ENCODE results near the gene SBK2.
A peak's percentile ranks its signal among the peaks of the same experiment; 100 is the strongest.

The SBK2 gene

GRCh38 chr19:55579766-55580621 lies 43.1 kb upstream of the SBK2 start:
- Histone ChIP-seq H3K79me1 (replicated peaks; ENCODE audit: low read length, poor library complexity, severe bottlenecking) (peaks cover 2% of the 10 kb centered on the region), H2BK12ac (ENCODE audit: low read length in 2 of 2) (no peak overlapping the region), H3K4ac (ENCODE audit: low read depth in 1 of 2, low read length in 2 of 2) (peak overlapping the region; percentile 62 to 98), H3K14ac (ENCODE audit: low read length in 2 of 2) (peak overlapping the region in 1 of 2 experiments; percentile 99), H3K36me3 (ENCODE audit: control insufficient read depth in 1 of 2, insufficient read depth in 2 of 2, low read depth in 1 of 2, low read length in 2 of 2) (peaks cover 13 to 29% of the 10 kb centered on the region in 2 experiments), H3K9ac (ENCODE audit: low read length) (peak overlapping the region; percentile 86), H3K4me3 (ENCODE audit: insufficient read depth in 1 of 2, low read depth in 1 of 2, low read length in 2 of 2) (peak overlapping the region; percentile 86 to 90), H4K8ac (ENCODE audit: low read length) (peak overlapping the region; percentile 92), H3K18ac (ENCODE audit: low read depth in 1 of 2, low read length in 2 of 2) (peak overlapping the region; percentile 88 to 98), H3K4me2 (ENCODE audit: low read length, poor library complexity, severe bottlenecking) (peak overlapping the region; percentile 68), H2BK5ac (ENCODE audit: low read depth, low read length, poor library complexity, severe bottlenecking) (peak overlapping the region; percentile 100), H2BK15ac (ENCODE audit: low read depth, poor library complexity, severe bottlenecking) (peak overlapping the region; percentile 66), H4K91ac (ENCODE audit: low read length) (peak overlapping the region; percentile 86), H2AK5ac (ENCODE audit: low read length, severe bottlenecking) (peak overlapping the region; percentile 76), H3K4me1 (ENCODE audit: control insufficient read depth, insufficient read depth, low read depth, low read length) (peaks cover 35% of the 10 kb centered on the region), H2BK120ac (ENCODE audit: low read depth, low read length) (peak overlapping the region; percentile 94), H3K9me3 (ENCODE audit: control insufficient read depth, low read length) (no peaks in the 10 kb centered on the region), H3K23ac (ENCODE audit: low read length in 2 of 2) (peak overlapping the region in 1 of 2 experiments; percentile 81), H2AFZ (ENCODE audit: low read depth, low read length) (no peak overlapping the region), H3K27me3 (ENCODE audit: control insufficient read depth in 1 of 2, insufficient read depth in 1 of 2, low read length in 2 of 2) (no peaks in the 10 kb centered on the region), H3K27ac (ENCODE audit: low read length, poor library complexity, severe bottlenecking) (peak overlapping the region; percentile 99)
- peak; percentile 63 for DNase-seq
- 13% methylated on average over 20 of the region's 20 CpGs for WGBS

DNA sequence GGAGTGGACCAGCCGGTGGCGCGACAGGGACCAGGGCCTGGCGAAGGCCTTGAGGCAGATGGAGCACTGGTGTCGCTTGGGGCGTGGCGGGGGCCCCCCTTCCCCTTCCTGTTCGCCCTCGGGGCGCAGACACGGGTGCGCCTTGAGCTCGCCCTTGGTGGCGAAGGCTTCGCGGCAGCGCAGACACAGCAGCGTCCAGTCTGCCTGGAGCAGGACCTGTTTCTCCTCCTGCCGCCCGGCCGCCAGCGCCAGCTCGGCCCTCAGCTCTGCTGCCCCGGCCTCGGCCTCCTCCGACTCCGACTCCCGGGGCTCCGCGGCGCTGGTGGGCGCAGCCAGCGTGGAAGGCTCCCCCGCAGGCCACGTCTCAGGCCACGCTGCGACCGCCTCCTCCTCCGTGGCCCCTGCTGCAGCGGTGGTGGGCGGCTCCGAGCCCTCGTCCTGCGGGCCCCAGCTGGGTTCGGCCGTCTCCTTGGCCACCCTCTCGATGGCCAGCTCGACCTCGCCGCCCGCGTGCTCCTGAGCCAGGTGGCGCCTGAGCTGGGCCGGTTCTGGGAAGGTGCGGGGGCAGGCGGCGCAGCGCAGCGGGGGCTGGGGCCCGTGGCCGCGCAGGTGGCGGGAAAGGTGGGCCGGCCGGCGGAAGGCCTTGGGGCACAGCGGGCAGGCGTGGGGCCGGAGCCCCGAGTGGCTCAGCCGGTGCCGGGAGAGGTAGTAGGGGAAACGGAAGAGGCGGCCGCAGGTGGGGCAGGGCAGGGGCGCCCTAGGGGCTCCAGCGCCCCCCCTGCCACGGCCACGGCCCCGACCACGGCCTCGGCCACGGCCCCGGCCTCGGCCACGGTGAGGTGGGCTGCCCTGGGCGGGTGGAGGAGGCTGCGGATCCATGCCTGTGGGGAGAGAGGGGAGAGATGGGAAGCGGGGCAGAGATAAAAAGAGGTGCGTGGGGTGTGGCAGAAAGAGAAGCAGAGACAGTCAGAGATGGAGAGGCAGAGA lies 42.1 kb upstream of the SBK2 start:
- Histone ChIP-seq H2BK12ac (ENCODE audit: low read length in 2 of 2) (no peak overlapping the region), H3K4me3 (ENCODE audit: insufficient read depth in 1 of 2, low read depth in 1 of 2, low read length in 2 of 2) (peak overlapping the region; percentile 86 to 90)
- WGBS = 97% methylated on average over 90 of the region's 90 CpGs

DNA sequence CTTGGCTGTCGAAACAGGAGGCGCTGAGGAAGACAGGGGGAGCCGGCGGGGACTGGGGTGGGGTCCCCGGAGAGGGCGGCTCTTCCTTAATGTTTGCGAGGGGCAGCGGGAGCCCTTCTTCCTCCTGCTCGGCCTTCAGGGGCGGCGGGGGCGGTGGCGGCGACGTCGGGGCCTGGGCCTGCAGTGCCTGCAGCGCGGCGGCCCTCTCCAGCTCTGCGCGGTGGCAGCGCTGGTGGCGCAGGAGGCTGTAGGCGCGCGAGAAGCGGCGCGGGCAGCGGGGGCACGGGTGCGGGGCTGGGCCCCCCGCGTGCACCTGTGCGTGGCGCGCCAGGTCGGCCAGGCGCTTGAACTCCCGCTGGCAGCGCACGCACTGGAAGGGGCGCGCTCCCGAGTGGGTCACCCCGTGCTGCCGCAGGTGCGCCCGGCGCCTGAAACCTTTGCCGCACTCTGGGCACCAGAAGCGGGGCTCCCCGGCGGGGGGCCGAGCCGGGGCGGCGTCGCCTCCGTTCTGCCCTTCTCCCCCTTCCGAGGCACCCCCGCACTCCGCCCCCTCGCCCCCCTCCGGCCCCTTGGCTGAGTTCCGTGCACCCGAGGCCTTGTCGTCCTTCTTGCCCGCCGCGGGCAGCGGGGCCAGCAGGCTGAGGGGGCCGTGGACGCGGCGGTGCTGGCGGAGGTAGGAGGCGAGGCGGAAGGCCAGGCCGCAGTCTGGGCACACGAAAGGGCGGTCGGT lies 41.3 kb upstream of the SBK2 start:
- H3K14ac ChIP-seq (ENCODE audit: low read length in 2 of 2) = no peak overlapping the region
- no peak for DNase-seq
- H3K9ac ChIP-seq (ENCODE audit: low read length) = no peak overlapping the region
- H2BK12ac ChIP-seq (ENCODE audit: low read length in 2 of 2) = no peak overlapping the region
- no peaks in the 10 kb centered on the region for H3K9me3 ChIP-seq (ENCODE audit: control insufficient read depth, low read length)
- H3K27ac ChIP-seq (ENCODE audit: low read length, poor library complexity, severe bottlenecking) = no peak overlapping the region
- no peak overlapping the region for H3K4ac ChIP-seq (ENCODE audit: low read depth in 1 of 2, low read length in 2 of 2)
- no peak overlapping the region for H3K4me3 ChIP-seq (ENCODE audit: insufficient read depth in 1 of 2, low read depth in 1 of 2, low read length in 2 of 2)
- no peak overlapping the region for H3K4me2 ChIP-seq (ENCODE audit: low read length, poor library complexity, severe bottlenecking)
- H2AK5ac ChIP-seq (ENCODE audit: low read length, severe bottlenecking) = no peak overlapping the region
- H2BK5ac ChIP-seq (ENCODE audit: low read depth, low read length, poor library complexity, severe bottlenecking) = no peak overlapping the region
- H4K91ac ChIP-seq (ENCODE audit: low read length) = no peak overlapping the region
- no peak overlapping the region for H4K8ac ChIP-seq (ENCODE audit: low read length)
- H3K18ac ChIP-seq (ENCODE audit: low read depth in 1 of 2, low read length in 2 of 2) = no peak overlapping the region
- H2AFZ ChIP-seq (ENCODE audit: low read depth, low read length) = no peak overlapping the region
- H3K27me3 ChIP-seq (ENCODE audit: control insufficient read depth in 1 of 2, insufficient read depth in 1 of 2, low read length in 2 of 2) = no peaks in the 10 kb centered on the region
- H3K4me1 ChIP-seq (ENCODE audit: control insufficient read depth, insufficient read depth, low read depth, low read length) = peaks cover 30% of the 10 kb centered on the region
- H2BK15ac ChIP-seq (ENCODE audit: low read depth, poor library complexity, severe bottlenecking) = no peak overlapping the region
- 97% methylated on average over 76 of the region's 83 CpGs for WGBS
- peaks cover 13 to 29% of the 10 kb centered on the region in 2 experiments for H3K36me3 ChIP-seq (ENCODE audit: control insufficient read depth in 1 of 2, insufficient read depth in 2 of 2, low read depth in 1 of 2, low read length in 2 of 2)
- H3K23ac ChIP-seq (ENCODE audit: low read length in 2 of 2) = no peak overlapping the region
- peaks cover 2% of the 10 kb centered on the region for H3K79me1 ChIP-seq (replicated peaks; ENCODE audit: low read length, poor library complexity, severe bottlenecking)
- no peak overlapping the region for H2BK120ac ChIP-seq (ENCODE audit: low read depth, low read length)

More for the DNA sequence above, 42.1 kb upstream of the SBK2 start:
- DNase-seq = no peak
- Histone ChIP-seq H3K27me3 (ENCODE audit: control insufficient read depth in 1 of 2, insufficient read depth in 1 of 2, low read length in 2 of 2) (no peaks in the 10 kb centered on the region), H3K9ac (ENCODE audit: low read length) (peak overlapping the region; percentile 86), H3K36me3 (ENCODE audit: control insufficient read depth in 1 of 2, insufficient read depth in 2 of 2, low read depth in 1 of 2, low read length in 2 of 2) (peaks cover 13 to 29% of the 10 kb centered on the region in 2 experiments), H3K23ac (ENCODE audit: low read length in 2 of 2) (peak overlapping the region in 1 of 2 experiments; percentile 81), H3K4me1 (ENCODE audit: control insufficient read depth, insufficient read depth, low read depth, low read length) (peaks cover 31% of the 10 kb centered on the region), H2AK5ac (ENCODE audit: low read length, severe bottlenecking) (no peak overlapping the region), H3K4ac (ENCODE audit: low read depth in 1 of 2, low read length in 2 of 2) (peak overlapping the region in 1 of 2 experiments; percentile 21), H4K91ac (ENCODE audit: low read length) (no peak overlapping the region), H3K79me1 (replicated peaks; ENCODE audit: low read length, poor library complexity, severe bottlenecking) (peaks cover 2% of the 10 kb centered on the region), H2BK120ac (ENCODE audit: low read depth, low read length) (no peak overlapping the region), H2BK15ac (ENCODE audit: low read depth, poor library complexity, severe bottlenecking) (no peak overlapping the region), H2AFZ (ENCODE audit: low read depth, low read length) (no peak overlapping the region), H4K8ac (ENCODE audit: low read length) (no peak overlapping the region), H3K14ac (ENCODE audit: low read length in 2 of 2) (peak overlapping the region in 1 of 2 experiments; percentile 47), H2BK5ac (ENCODE audit: low read depth, low read length, poor library complexity, severe bottlenecking) (no peak overlapping the region), H3K27ac (ENCODE audit: low read length, poor library complexity, severe bottlenecking) (peak overlapping the region; percentile 99), H3K18ac (ENCODE audit: low read depth in 1 of 2, low read length in 2 of 2) (peak overlapping the region in 1 of 2 experiments; percentile 76), H3K9me3 (ENCODE audit: control insufficient read depth, low read length) (no peaks in the 10 kb centered on the region), H3K4me2 (ENCODE audit: low read length, poor library complexity, severe bottlenecking) (peak overlapping the region; percentile 68)
